Measurements from ENCODE around the gene CD44. TPM values are rescaled to one million over a fixed set of nuclear protein-coding genes. Genes with fewer than 3 reads are reported as not detected.

Gene CD44
- total RNA-seq, 2 donors from 2014 or later = 385 to 504 TPM

DNA sequence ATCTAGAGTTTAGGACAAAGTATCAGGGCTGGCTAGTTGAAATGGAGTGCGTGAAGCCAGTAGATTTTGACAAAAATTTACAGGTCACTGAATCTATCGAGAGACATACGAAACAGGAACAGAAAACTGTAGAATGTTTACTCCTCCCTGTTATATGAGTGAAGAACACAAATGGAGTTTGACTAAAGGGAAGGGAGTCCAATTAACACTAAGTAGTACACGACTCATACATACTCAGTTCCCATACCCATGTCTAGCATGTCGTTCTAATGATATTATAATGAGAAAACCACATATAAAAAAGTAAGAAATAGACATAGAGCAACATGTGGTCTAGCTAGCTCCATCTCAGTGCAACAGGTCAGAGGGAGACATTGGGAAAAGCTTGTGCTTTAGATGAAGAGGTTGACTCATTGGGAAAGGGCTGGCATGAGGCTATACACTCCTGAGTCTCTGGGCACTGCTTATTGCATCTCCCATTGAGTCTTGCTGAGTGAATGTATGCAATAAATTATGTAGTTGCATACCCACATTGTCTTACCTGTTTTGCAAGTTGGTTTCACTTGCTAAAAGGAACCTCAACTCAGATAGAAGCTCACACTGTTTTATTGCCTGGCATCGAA, 43.5 kb downstream of the CD44 start:
- peak overlapping the region; percentile 96 for H3K27ac Mint-ChIP-seq

DNA sequence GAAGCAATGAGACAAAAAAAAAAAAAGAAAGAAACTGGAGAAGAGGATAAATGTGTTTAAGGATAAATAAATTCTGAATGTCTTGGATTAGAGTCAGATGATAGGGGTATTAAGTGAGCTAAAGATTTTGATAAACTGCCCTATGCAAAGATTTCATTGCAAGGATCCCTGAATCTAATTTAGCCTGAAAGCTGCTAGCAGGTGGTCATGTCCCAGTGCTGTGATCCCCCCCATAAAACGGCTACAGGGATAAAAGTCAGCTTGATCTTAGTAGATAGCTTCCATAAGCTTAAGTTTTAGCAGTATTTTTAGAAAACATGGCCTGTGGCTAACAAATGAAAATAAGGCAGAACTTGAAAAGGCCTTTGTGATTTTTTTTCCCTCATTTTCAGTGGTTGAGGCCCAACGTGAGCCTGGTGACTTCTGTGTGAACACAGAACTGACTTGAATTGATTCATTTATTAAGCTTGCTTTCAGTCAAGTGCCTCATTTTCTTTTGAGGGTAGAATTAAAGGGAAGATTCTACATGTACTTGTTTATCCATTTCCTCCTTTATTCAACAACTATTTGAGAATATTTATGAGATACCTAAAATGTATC, 44.5 kb downstream of the CD44 start:
- Mint-ChIP-seq H3K9me3 (no peaks in the 10 kb centered on the region), H3K27ac (peak overlapping the region; percentile 96), H3K36me3 (ENCODE audit: insufficient read depth in 2 of 2) (peaks cover 24 to 55% of the 10 kb centered on the region in 2 donors), H3K4me3 (peak overlapping the region; percentile 1 to 72), H3K4me1 (ENCODE audit: low read depth) (peaks cover 77% of the 10 kb centered on the region), H3K27me3 (ENCODE audit: low read depth) (no peaks in the 10 kb centered on the region)
- ATAC-seq (replicated peaks in 1 of 2) (no peak), DNase-seq (no peak)

More for the DNA sequence above, 43.5 kb downstream of the CD44 start:
- no peak for DNase-seq
- no peaks in the 10 kb centered on the region for H3K9me3 Mint-ChIP-seq
- peak; percentile 42 to 57 for ATAC-seq (replicated peaks in 1 of 2)
- H3K4me3 Mint-ChIP-seq = peak overlapping the region; percentile 1 to 72
- H3K4me1 Mint-ChIP-seq (ENCODE audit: low read depth) = peaks cover 79% of the 10 kb centered on the region
- no peaks in the 10 kb centered on the region for H3K27me3 Mint-ChIP-seq (ENCODE audit: low read depth)
- H3K36me3 Mint-ChIP-seq (ENCODE audit: insufficient read depth in 2 of 2) = peaks cover 26 to 55% of the 10 kb centered on the region in 2 donors

DNA sequence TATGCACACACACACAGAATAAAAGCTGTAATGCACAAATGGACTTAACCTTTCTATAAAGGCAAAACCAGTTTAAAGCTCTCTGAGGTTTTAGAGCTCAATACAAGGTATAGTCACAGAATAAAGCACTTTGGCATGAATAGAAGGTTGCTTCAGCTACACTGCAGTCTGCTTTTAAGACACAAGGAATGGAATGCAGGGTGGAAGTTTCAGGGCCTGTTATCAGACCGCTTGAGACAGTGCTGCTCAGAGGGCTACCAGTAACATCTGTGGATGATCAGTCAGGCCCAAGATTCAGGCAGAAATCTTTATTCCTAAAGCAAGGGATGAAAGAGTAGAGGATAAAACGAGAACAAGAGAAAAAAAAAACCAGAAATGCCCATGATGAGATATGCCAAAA, 46.7 kb downstream of the CD44 start:
- peak overlapping the region; percentile 74 for H3K27ac Mint-ChIP-seq
- no peaks in the 10 kb centered on the region for H3K9me3 Mint-ChIP-seq
- H3K27me3 Mint-ChIP-seq (ENCODE audit: low read depth) = no peaks in the 10 kb centered on the region
- ATAC-seq (replicated peaks in 1 of 2) = no peak
- H3K36me3 Mint-ChIP-seq (ENCODE audit: insufficient read depth in 2 of 2) = peaks cover 17 to 48% of the 10 kb centered on the region in 2 donors
- no peak for DNase-seq
- H3K4me3 Mint-ChIP-seq = no peak overlapping the region
- H3K4me1 Mint-ChIP-seq (ENCODE audit: low read depth) = peaks cover 72% of the 10 kb centered on the region

DNA sequence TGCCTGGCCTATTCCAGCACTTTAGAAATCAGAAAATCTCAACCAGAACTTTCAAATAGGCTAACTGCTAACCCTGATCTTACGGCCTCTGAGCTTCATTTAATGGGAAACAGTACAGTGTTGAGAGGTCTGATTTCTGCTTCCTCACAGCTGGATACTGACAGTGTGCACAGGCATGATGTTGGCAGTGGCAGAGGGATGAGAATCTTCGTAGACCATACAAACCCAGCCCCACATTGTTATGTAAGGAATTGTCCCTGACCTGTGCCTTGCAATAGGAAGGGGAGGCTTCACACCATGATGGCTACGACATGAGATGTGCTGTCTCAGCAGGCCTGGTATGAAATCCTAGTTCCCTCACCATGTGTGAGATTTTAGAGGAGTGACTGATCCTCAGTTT, 49.0 kb downstream of the CD44 start:
- Mint-ChIP-seq H3K36me3 (ENCODE audit: insufficient read depth in 2 of 2) (peaks cover 5 to 41% of the 10 kb centered on the region in 2 donors), H3K4me3 (no peak overlapping the region), H3K4me1 (ENCODE audit: low read depth) (peaks cover 72% of the 10 kb centered on the region), H3K27me3 (ENCODE audit: low read depth) (no peaks in the 10 kb centered on the region), H3K9me3 (no peaks in the 10 kb centered on the region), H3K27ac (no peak overlapping the region)
- no peak for DNase-seq
- ATAC-seq (replicated peaks in 1 of 2) = no peak

DNA sequence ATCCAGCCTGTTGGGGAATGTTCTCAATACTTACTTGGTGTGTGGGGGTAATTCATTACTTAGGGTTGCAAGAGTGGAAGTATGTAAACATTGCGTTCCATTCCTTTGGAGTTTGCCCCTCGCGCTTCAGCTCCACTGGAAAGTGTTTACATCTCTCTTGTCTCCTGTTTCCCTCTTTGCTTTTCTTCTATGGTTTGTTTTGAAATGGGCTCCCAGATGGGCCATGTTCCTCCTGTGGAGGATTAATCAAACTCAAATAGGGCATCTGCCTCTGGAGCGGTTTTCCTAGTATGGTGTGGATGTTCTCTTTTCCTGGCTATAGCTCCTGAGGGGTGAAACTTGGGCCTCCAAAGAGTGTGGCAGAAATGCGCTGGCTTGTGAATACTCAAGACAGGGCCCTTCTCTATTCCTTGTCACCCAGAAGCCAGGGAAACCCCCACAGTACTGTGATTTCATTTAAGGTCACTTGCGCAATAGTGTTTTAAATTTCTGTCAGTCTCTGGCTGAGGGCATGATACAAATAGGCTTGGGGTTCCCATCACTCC, 51.9 kb downstream of the CD44 start:
- Mint-ChIP-seq H3K4me3 (peak overlapping the region; percentile 0 to 20), H3K4me1 (ENCODE audit: low read depth) (peaks cover 72% of the 10 kb centered on the region), H3K27ac (peak overlapping the region; percentile 6), H3K9me3 (no peaks in the 10 kb centered on the region), H3K27me3 (ENCODE audit: low read depth) (no peaks in the 10 kb centered on the region), H3K36me3 (ENCODE audit: insufficient read depth in 2 of 2) (peaks cover 8 to 47% of the 10 kb centered on the region in 2 donors)
- ATAC-seq (replicated peaks in 1 of 2) (peak; percentile 34 to 85), DNase-seq (no peak)

DNA sequence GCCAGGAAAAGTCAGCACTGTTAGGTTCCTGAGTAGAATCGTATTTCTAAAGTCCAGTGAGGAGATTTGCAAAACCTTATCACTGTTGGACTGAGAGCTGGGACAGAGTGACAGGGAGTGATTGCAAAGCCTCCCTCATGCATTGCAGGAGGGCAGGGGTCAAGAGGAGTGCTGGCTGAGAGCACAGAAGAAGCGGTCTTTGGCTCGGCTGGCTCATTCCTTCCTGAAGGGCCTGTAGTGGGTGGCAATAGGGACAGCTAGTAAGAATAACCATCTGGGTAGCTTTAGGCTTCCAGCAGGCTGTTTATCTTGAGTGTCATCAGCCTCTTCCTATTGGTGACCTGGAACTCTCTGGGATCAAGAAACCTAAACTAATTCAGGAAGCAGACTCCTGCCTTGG, 53.4 kb downstream of the CD44 start:
- H3K4me3 Mint-ChIP-seq = no peak overlapping the region
- H3K27ac Mint-ChIP-seq = no peak overlapping the region
- peaks cover 9 to 57% of the 10 kb centered on the region in 2 donors for H3K36me3 Mint-ChIP-seq (ENCODE audit: insufficient read depth in 2 of 2)
- DNase-seq (no peak), ATAC-seq (replicated peaks in 1 of 2) (no peak)
- no peaks in the 10 kb centered on the region for H3K9me3 Mint-ChIP-seq
- H3K4me1 Mint-ChIP-seq (ENCODE audit: low read depth) = peaks cover 72% of the 10 kb centered on the region
- H3K27me3 Mint-ChIP-seq (ENCODE audit: low read depth) = no peaks in the 10 kb centered on the region

DNA sequence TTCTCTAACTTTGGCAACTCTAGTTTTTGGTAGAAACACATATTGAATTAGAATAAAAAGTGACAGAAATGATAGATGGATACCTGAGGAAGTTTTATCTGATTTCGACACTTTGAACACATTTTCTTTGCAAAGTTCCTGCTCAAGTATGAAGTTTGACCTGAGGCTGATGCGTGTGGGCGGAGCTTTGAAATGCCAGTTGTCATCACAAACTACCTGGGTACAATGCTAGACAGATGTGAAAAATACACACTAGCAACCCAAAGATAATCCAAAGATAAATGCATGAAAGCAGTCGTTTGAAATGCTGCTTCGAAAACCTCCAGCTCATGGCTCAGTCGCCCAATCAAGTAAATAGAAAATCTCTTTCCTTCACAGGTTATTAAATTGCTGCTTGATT, 54.8 kb downstream of the CD44 start:
- Mint-ChIP-seq H3K4me3 (peak overlapping the region in 1 of 2 donors; percentile 7), H3K27ac (peak overlapping the region; percentile 88), H3K4me1 (ENCODE audit: low read depth) (peaks cover 72% of the 10 kb centered on the region), H3K27me3 (ENCODE audit: low read depth) (no peaks in the 10 kb centered on the region), H3K36me3 (ENCODE audit: insufficient read depth in 2 of 2) (peaks cover 14 to 67% of the 10 kb centered on the region in 2 donors), H3K9me3 (no peaks in the 10 kb centered on the region)
- ATAC-seq (replicated peaks in 1 of 2) = no peak
- DNase-seq = no peak

DNA sequence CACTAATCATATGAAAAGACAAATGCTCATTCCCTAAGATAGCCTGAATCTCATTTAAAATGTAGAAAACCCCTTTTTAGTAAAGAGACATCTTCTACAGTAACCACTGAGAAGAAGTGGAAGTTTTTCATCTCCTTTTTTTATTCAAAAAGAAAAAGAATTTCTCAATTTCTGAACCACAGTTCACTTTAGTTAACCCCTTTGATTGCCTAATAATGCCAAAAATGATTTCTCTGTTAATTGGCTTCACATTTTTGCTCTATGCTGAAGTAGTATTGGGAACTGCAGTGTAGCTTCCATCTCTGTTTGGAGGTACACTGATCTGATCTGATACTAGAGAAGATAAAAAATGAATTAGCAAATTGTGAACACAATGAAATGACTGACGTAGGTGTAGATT, 58.3 kb downstream of the CD44 start:
- Mint-ChIP-seq H3K4me3 (no peak overlapping the region), H3K27me3 (ENCODE audit: low read depth) (no peaks in the 10 kb centered on the region), H3K27ac (peak overlapping the region; percentile 26), H3K9me3 (peaks cover 0 to 3% of the 10 kb centered on the region in 2 donors), H3K36me3 (ENCODE audit: insufficient read depth in 2 of 2) (peaks cover 27 to 77% of the 10 kb centered on the region in 2 donors), H3K4me1 (ENCODE audit: low read depth) (peaks cover 41% of the 10 kb centered on the region)
- ATAC-seq (replicated peaks in 1 of 2) = no peak
- DNase-seq = no peak

DNA sequence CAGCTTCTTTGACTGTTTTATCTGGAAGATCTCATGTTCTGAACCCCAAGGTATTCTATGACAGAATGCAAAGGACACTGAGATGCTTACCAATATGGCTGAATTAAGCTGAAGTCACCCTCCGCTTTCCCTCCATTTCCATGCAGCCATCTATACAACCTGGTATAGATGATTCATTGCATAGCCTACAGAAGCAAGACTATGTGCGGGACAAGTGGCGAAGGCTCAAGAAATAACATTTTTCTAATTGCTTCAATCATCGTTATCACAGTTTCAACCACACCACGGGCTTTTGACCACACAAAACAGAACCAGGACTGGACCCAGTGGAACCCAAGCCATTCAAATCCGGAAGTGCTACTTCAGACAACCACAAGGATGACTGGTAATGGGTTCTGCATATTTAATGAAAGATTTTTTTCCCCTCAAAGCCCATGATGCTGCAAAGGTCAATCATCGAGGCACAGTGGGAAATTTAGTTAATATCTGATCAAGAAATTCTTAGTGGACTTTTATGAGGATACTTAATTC, 61.9 kb downstream of the CD44 start:
- peaks cover 0 to 5% of the 10 kb centered on the region in 2 donors for H3K9me3 Mint-ChIP-seq
- H3K36me3 Mint-ChIP-seq (ENCODE audit: insufficient read depth in 2 of 2) = peaks cover 26 to 79% of the 10 kb centered on the region in 2 donors
- peaks cover 16% of the 10 kb centered on the region for H3K4me1 Mint-ChIP-seq (ENCODE audit: low read depth)
- no peak overlapping the region for H3K4me3 Mint-ChIP-seq
- no peaks in the 10 kb centered on the region for H3K27me3 Mint-ChIP-seq (ENCODE audit: low read depth)
- ATAC-seq (replicated peaks in 1 of 2) = no peak
- DNase-seq = no peak
- H3K27ac Mint-ChIP-seq = peak overlapping the region; percentile 56

DNA sequence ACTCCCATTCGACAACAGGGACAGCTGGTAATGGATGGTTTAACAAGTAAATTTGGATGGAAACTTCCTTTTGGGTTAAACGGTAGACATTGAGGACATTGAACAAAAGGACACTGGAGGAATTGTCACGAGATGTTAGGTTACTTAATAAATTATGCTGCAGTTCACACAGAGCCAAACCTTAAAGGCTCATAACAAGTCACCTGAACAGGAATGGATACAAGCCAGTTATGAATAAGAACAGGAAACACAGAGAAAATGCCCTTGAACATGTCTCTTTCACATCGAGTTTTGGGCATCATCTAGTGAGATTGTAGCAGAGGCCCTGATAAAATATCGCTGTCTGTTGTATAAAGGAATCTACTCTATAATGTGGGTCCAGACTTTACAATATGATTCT, 65.6 kb downstream of the CD44 start:
- H3K4me1 Mint-ChIP-seq (ENCODE audit: low read depth) = peaks cover 4% of the 10 kb centered on the region

DNA sequence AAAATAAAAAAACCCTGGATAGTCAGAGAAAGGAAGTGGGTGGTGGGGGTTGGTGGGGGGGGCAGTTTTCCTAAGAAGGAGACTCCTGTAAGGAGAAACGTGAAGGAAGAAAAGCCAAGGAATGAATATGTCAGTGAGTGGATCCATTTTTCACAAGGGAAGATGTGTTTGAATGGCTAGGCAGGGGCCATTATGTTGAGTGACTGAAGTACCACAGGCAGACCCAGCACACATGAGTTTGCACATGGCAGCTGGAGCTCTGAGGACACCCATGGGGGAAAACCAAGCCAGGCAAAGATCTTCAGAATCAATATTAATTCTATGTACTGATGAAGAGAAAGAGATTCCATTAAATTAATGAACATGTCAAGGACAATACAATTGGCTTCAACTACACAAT, 67.6 kb downstream of the CD44 start:
- DNase-seq = no peak
- Mint-ChIP-seq H3K36me3 (ENCODE audit: insufficient read depth in 2 of 2) (peaks cover 39 to 82% of the 10 kb centered on the region in 2 donors), H3K9me3 (peaks cover 7 to 10% of the 10 kb centered on the region in 2 donors), H3K27ac (peak overlapping the region; percentile 48), H3K27me3 (ENCODE audit: low read depth) (no peaks in the 10 kb centered on the region), H3K4me3 (no peak overlapping the region), H3K4me1 (ENCODE audit: low read depth) (peaks cover 16% of the 10 kb centered on the region)
- no peak for ATAC-seq (replicated peaks in 1 of 2)

More for the DNA sequence above, 65.6 kb downstream of the CD44 start:
- Mint-ChIP-seq H3K27ac (no peak overlapping the region), H3K36me3 (ENCODE audit: insufficient read depth in 2 of 2) (peaks cover 34 to 80% of the 10 kb centered on the region in 2 donors), H3K4me3 (no peak overlapping the region), H3K9me3 (peaks cover 2 to 10% of the 10 kb centered on the region in 2 donors), H3K27me3 (ENCODE audit: low read depth) (no peaks in the 10 kb centered on the region)
- ATAC-seq (replicated peaks in 1 of 2) (no peak), DNase-seq (no peak)

DNA sequence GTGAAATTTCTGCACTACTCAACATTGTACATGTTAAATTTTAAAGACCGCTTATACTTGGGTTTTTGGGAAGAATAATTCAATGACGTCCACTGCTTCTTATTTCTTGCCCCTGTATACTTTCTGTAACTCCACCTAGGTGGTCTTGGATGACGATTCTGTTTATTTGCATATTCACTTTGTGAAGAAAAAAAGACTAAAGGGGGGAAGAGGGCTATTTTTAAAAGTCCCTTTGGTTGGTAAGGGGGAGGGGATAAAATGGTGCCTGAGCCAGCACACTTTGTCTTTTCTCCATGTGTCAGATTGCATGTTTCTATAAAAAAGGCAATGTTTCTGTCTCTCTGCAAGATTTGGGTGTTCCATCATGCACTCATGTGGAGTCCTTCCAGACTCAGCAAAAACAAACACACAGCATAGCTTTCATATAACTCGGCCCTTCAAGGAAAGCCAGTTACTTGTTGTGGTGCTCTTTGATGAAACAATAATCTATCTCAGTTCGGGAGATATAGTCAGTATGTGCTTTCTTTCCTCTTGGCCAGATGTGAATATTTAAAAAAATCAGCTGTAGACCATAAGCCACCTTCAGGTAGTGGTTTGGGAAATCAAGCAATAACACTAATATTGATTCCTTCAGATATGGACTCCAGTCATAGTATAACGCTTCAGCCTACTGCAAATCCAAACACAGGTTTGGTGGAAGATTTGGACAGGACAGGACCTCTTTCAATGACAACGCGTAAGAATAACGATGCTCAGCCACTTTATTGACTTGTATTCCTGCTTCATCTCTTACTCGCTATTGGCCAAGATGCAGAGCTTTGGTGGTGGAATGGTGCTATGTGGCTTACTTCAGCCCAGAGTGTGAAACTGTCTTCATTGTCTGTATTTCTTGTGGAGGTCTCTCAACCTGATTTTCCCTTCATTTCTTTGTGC, 68.8 kb downstream of the CD44 start:
- DNase-seq = no peak
- Mint-ChIP-seq H3K9me3 (peaks cover 7 to 10% of the 10 kb centered on the region in 2 donors), H3K27ac (peak overlapping the region; percentile 59), H3K27me3 (ENCODE audit: low read depth) (no peaks in the 10 kb centered on the region), H3K4me3 (no peak overlapping the region), H3K4me1 (ENCODE audit: low read depth) (peaks cover 16% of the 10 kb centered on the region), H3K36me3 (ENCODE audit: insufficient read depth in 2 of 2) (peaks cover 39 to 75% of the 10 kb centered on the region in 2 donors)
- ATAC-seq (replicated peaks in 1 of 2) = no peak

All from activated T-cell treated with anti-CD3 and anti-CD28 coated beads, Interleukin-2, amount 50 U/mL, for 72 hours (primary cell).